Measurements from ENCODE around the gene ILF3. TPM values are rescaled to one million over a fixed set of nuclear protein-coding genes. Genes with fewer than 3 reads are reported as not detected.

ILF3 gene
- total and polyA plus RNA-seq, 11 donors: 45.7 to 140 (median 110) TPM

GRCh38 chr19:10631874-10632273, 22.3 kb upstream of the ILF3 start:
- H3K4me3 ChIP-seq: no peak overlapping the region
- H3K4me1 ChIP-seq: peaks cover 0 to 21% (median 0%) of the 10 kb centered on the region in 12 donors
- peak in 3 of 4 donors; percentile 25 to 49 (median 43) for ATAC-seq
- intact Hi-C loops (cut with DNase I): no loop called here
- peaks cover 0 to 97% (median 90%) of the 10 kb centered on the region in 9 donors for H3K36me3 ChIP-seq
- H3K9me3 ChIP-seq: no peaks in the 10 kb centered on the region
- 71 to 84% (median 81%) methylated on average over 14 of the region's 14 CpGs for WGBS, 4 donors
- H3K27me3 ChIP-seq: no peaks in the 10 kb centered on the region
- H3K27ac ChIP-seq: no peak overlapping the region
- no peak for DNase-seq
- TF ChIP-seq POLR2A (IDR thresholded peaks at IDR 0.05) (no peak), CTCF (IDR thresholded peaks at IDR 0.05) (no peak)

DNA sequence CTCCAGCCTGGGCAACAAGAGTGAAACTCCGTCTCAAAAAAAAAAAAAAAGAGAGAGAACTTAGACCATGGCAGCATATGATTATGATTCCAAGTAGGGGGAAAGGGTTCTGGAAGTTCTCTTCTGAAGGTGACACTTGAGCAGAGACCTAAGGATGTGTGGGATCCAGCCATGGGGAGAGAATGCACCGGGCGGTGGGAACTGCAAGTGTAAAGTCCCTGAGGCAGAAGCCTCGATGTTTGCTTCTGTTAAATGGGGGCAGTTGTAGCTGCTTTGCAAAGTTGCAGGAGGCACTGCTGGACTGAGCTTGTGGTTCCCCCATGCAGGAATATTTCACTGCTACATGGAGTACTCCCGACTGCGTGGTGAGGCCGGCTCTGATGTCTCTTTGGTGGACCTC, 19.7 kb upstream of the ILF3 start:
- TF ChIP-seq CTCF (IDR thresholded peaks at IDR 0.05) (no peak), POLR2A (IDR thresholded peaks at IDR 0.05) (no peak)
- H3K4me1 ChIP-seq: peaks cover 0 to 23% (median 0%) of the 10 kb centered on the region in 12 donors
- 91 to 94% (median 92%) methylated on average over 7 of the region's 7 CpGs for WGBS, 4 donors
- H3K27ac ChIP-seq: no peak overlapping the region
- no peaks in the 10 kb centered on the region for H3K9me3 ChIP-seq
- intact Hi-C loops (cut with DNase I): no loop called here
- ATAC-seq (no peak), DNase-seq (no peak)
- H3K4me3 ChIP-seq: no peak overlapping the region
- H3K27me3 ChIP-seq: no peaks in the 10 kb centered on the region
- peaks cover 0 to 99% (median 94%) of the 10 kb centered on the region in 9 donors for H3K36me3 ChIP-seq

DNA sequence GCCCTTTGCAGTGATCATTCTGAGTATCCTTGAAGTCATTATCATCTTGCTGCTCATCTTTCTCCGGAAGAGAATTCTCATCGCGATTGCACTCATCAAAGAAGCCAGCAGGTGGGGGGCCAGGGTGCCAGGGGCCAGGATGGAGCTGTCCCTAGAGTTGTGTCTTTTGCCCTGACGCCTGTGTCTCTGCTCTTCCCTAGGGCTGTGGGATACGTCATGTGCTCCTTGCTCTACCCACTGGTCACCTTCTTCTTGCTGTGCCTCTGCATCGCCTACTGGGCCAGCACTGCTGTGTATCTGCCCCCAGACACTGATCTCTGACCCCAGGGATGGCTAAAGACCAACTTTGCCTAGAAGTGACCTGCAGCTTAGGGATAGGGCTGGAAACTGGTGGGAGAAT, 19.2 kb upstream of the ILF3 start:
- no peak for TF ChIP-seq CTCF (IDR thresholded peaks at IDR 0.05)
- no peak for TF ChIP-seq POLR2A (IDR thresholded peaks at IDR 0.05)
- no peak for DNase-seq
- WGBS, 4 donors: 67 to 93% (median 82%) methylated on average over 5 to 6 of the region's 6 CpGs
- no peak overlapping the region for H3K4me3 ChIP-seq
- intact Hi-C loops (cut with DNase I): no loop called here
- no peaks in the 10 kb centered on the region for H3K27me3 ChIP-seq
- ATAC-seq: no peak
- peaks cover 0 to 99% (median 93%) of the 10 kb centered on the region in 9 donors for H3K36me3 ChIP-seq
- H3K9me3 ChIP-seq: no peaks in the 10 kb centered on the region
- H3K27ac ChIP-seq: no peak overlapping the region
- peaks cover 0 to 29% (median 0%) of the 10 kb centered on the region in 12 donors for H3K4me1 ChIP-seq

GRCh38 chr19:10636304-10636972, 17.7 kb upstream of the ILF3 start:
- TF ChIP-seq POLR2A (IDR thresholded peaks at IDR 0.05) (no peak), CTCF (IDR thresholded peaks at IDR 0.05) (no peak)
- H3K9me3 ChIP-seq: no peaks in the 10 kb centered on the region
- peak in 1 of 4 donors; percentile 14 for ATAC-seq
- no peaks in the 10 kb centered on the region for H3K27me3 ChIP-seq
- 89 to 93% (median 92%) methylated on average over 29 to 37 of the region's 37 CpGs for WGBS, 4 donors
- H3K4me3 ChIP-seq: no peak overlapping the region
- H3K4me1 ChIP-seq: peaks cover 0 to 32% (median 0%) of the 10 kb centered on the region in 12 donors
- H3K27ac ChIP-seq: no peak overlapping the region
- DNase-seq: no peak
- H3K36me3 ChIP-seq: peaks cover 0 to 99% (median 93%) of the 10 kb centered on the region in 9 donors
- intact Hi-C loops (cut with DNase I): no loop called here
